Measurements from ENCODE around the gene TRIM54.
"Not testable (repeated sequence)": the region's sequence is repeated elsewhere in the genome, so short reads cannot be mapped to it uniquely, and the experiment has no call there.

Gene TRIM54

DNA sequence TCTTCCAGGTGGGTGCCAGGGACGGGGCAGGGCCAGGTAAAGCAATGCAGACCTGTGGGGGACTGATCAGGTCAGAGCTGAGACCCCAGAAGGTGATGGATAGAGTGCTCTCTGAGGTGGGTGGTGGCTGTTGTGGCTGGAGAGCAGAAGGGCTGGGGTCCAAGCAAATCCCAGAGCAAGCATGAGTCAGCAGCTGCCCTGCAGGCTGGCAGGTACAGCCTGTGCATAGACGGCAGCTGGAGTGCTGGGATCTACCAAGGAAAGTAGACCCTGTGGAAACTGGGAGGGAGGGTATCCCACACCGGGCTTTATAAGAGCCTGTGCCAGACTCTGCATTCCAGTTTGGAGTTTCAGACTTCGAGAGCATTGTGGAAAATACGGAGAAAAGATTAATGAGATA lies 663 bp downstream of the TRIM54 start:
- DNase-seq (ENCODE audit: low spot score): no peak

DNA sequence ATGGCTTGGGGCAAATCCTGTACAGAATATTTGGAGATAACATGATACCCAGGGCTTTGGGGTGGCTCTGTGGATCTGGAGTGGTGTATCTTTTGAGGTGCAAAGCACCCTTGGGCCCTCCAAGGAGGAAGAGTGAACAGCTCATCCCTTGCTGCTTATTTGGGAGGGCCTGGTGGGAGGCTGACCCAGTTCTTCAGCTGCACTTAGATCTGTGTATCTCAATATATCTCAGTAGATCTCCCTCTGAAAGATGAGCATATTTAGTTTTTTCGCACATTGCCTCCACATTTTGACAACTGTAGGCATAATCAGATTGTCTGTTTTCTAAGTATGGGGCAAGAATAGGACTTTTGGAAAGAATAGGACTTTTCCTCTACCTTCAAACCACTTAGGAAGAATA lies 2.8 kb downstream of the TRIM54 start:
- no peak for DNase-seq (ENCODE audit: low spot score)

DNA sequence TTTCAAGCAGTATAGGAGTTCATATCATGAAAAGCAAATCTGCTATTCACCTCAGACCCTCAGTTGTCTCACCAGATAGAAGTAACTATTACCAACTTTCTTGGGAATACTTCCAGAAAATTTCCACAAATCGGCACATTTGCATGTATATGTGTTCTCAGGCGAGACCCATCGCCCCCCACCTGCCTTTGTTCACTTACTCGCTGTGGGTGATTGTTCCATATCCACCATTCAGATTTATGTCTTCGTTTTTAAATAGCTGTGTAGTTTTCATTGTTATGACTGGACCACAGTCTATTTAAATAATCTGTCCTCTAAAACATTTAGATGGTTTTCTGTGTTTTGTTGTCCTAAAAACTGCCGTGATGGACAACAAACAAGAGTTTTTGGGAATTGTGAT lies 3.3 kb downstream of the TRIM54 start:
- DNase-seq (ENCODE audit: low spot score): no peak

DNA sequence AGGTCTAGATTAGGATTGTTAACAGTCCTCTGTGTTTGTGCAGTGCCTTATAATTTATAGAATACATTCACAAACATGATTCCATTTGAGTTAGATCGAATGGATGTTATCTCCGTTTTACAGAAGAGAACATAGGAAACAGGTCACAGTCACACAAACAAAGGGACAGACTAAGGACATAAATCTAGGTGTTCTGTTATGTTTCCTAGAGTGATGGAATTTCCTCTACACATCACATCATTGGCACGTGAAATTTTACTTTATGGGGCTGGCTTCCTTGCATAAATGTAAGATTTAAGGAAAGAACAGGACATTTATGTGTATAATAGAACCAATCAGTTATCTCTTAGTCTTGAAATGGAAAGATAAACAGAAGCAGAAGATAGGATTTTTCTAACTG lies 6.4 kb downstream of the TRIM54 start:
- DNase-seq (ENCODE audit: low spot score): no peak

DNA sequence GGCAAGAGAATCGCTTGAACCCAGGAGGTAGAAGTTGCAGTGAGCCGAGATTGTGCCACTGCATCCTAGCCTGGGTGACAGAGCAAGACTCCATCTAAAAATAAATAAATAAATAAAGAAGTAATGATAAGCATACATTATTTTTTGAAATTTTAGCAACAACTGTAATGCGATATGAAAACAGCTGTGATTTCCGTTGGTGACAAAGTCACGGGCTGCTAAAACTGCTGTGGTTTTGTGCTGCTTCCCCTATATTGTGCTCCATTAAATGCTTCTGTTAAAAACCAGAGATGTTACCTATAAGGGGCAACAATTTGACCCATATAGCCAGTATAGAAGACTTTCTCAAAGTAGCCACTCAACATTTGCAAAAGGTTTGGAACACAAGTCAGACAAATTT lies 8.3 kb downstream of the TRIM54 start:
- DNase-seq (ENCODE audit: low spot score): peak; percentile 56

DNA sequence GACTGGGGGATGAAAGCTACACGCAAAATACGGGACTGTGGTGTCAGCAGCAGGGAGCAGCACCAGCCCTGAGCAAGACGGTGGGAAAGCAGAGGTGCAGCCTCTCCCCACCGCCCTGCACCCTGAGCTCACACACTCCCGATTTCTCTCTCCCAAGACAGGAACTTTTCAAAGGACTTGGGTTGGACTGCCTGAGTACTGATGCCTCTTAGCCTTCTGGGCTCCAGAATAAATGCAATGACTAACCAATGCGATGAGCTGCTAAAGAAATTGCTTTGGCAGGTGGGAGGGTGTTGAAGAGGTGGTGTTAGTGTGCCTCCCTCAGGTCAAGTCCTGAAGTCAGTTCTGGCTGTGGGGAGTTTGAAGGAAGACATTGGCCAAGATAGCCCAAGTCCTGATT lies 9.6 kb downstream of the TRIM54 start:
- peak; percentile 43 for DNase-seq (ENCODE audit: low spot score)

DNA sequence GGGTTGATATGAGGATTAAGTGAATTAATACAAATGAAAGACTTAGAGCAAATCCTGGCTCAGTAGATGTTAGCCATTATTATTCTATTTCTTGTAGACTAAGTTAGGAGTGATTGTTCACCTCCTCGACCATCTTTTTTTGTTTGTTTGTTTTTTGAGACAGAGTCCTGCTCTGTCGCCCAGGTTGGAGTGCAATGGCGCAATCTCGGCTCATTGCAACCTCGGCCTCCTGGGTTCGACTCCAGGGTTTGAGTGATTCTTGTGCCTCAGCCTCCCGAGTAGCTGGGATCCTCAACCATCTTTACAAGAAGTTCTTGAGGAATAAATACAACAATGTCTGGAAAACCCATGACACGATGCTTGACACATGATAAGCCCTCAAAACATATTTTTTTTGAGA lies 12.7 kb downstream of the TRIM54 start:
- no peak for DNase-seq (ENCODE audit: low spot score)

DNA sequence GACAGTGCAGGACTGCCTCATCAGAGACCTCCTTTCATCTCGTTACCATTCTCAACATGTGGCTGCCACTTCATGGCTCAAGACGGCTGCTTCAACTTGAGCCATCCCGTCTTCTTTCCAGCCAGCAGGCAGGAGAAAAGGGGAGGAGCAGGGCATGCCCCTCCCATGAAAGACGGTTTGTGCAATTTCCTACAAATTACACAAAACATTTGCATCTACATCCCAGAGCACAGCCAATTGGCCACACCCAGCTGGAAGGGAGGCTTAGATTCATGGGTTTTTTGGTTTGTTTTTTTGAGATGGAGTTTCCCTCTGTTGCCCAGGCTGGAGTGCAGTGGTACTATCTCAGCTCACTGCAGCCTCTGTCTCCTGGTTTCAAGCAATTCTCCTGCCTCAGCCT lies 14.3 kb downstream of the TRIM54 start:
- no peak for DNase-seq (ENCODE audit: low spot score)

DNA sequence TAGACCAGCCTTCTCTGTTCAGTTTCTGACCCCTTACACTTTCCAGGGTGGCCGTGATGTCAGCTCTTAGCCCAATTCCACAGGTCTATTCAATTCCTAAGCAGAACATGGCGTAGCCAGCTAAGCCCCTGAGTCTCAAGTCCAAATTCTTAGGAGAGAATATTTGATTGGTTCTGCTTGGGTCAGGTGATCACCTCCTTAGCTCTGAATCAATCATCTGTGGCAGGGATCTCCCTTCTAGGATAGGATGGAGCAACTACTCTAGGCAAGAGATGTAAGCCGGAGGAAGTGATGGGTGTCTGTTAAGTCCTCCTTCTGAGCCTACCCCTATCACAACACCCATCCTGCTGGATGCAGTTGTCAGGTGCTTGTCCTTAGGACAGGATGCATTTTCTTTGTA lies 15.0 kb downstream of the TRIM54 start:
- DNase-seq (ENCODE audit: low spot score): no peak

DNA sequence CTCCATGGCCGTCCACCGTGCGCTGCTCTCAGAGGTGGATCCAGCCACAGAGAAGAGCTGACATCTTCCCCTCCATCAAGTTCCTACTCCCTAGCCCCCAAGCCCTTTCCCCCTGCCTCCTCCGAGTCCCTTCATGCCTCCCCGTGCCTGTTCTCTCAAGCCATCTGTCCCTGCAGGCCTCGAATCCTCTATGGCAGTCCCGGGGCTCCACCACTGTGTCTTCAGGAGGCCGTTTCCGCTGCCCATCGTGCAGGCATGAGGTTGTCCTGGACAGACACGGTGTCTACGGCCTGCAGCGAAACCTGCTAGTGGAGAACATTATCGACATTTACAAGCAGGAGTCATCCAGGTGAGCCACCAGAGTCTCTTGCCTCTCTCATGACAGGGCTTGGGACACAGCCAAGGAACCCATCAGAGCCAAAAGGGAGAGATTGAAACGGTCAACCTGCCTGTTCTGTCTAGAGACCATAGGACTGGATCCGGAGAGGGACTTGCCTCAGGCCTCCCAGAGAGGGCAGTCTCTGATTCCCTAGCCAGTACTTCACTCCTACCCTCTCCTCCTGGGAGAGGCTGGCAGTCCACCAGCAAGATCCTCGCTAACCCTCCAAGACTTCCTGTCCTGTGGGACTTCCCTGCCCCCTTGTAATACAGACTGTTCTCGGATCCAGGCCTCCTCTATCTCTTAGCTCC lies 16.3 kb downstream of the TRIM54 start:
- no peak for DNase-seq (ENCODE audit: low spot score)

DNA sequence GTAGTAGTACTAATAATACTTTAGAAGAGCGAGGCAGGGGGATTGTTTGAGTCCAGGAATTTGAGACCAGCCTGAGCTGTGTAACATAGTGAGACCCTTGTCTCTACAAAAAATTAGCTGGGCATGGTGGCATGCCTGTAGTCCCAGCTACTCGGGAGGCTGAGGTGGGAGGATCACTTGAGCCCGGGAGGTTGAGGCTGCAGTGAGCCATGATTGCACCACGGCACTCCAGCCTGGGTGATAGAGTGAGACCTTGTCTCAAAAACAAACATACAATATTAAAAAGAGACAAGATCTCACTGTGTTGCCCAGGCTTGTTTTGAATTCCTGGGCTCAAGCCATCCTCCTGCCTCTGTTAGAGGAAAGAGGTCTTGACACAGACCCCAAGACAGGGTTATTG lies 18.4 kb downstream of the TRIM54 start:
- DNase-seq (ENCODE audit: low spot score): not testable (repeated sequence)

DNA sequence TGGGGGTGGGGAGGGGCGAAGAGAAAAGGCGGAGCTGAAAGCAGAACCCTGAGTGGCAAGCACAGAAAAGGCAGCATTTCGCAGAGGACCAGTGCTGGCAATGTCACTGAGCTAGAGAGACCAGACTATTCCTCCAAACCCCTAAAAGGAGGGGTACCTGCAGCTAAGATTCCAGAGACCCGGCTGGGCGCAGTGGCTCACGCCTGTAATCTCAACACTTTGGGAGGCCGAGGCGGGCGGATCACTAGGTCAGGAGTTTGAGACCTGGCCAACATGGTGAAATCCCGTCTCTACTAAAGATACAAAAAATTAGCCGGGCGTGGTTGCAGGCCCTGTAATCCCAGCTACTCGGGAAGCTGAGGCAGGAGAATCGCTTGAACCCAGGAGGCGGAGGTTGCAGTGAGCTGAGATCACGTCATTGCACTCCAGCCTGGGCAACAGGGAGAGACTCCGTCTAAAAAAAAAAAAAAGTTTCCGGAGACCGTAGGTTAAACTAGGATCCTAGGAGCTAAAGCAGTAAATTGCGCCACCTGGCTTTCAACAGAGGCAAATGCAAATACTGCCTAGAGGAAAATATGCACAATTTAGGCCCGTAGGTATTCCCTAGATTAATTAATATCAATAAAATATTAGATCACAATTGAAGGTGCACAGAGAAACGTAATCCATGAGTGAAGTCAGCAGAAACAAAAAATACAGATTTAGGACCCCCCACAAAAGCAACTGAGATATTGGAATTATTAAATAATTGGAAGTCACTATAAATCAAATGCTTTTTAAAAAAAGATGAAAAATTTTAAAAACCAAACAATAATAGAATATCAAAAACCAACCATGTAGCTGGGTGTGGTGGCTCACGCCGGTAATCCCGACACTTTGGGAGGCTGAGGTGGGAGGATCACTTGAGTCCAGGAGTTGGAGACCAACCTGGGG lies 21.1 kb downstream of the TRIM54 start:
- peak; percentile 77 for DNase-seq (ENCODE audit: low spot score)

DNA sequence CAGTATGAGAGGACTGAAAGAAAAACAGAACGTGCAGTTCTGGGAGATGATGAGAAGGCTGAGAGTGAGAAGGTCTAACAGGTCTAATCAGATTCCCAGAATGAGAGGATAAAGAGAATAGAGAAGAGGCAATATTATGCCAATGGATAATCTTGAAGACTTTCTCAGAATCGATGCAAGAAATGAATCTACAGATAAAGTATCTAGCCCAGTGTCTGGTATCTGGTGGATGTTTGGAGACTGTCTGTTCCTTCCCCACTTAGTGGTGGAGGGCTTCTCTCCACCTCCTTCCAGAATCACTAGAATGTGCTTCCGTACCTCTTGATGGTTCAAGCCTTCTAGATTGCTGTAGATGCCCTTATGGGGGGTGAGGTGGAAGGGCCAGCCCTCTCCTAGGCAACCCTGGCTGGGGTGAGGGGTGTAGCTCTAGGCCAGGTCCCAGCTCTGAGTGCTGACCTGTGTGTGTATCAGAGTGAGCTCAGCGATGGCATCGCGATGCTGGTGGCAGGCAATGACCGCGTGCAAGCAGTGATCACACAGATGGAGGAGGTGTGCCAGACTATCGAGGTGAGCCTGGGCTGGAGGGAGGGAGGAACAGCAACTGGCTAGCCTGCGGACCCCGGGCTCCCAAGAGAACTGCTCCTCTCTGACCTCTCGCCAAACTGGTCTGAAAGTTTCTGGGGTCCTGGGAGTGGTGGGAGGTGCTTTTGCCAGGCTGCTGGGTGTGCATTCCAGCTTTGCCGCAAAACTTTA lies 22.4 kb downstream of the TRIM54 start:
- no peak for DNase-seq (ENCODE audit: low spot score)

DNA sequence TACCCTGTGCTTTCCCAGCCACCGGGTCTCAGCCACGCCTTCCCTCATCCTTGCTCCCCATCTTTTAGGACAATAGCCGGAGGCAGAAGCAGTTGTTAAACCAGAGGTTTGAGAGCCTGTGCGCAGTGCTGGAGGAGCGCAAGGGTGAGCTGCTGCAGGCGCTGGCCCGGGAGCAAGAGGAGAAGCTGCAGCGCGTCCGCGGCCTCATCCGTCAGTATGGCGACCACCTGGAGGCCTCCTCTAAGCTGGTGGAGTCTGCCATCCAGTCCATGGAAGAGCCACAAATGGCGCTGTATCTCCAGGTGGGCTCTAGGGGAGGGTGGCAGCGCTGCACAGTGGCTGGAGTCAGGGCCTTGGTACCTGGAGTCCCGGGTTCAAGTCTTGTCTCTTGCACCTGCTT lies 23.3 kb downstream of the TRIM54 start:
- no peak for DNase-seq (ENCODE audit: low spot score)

DNA sequence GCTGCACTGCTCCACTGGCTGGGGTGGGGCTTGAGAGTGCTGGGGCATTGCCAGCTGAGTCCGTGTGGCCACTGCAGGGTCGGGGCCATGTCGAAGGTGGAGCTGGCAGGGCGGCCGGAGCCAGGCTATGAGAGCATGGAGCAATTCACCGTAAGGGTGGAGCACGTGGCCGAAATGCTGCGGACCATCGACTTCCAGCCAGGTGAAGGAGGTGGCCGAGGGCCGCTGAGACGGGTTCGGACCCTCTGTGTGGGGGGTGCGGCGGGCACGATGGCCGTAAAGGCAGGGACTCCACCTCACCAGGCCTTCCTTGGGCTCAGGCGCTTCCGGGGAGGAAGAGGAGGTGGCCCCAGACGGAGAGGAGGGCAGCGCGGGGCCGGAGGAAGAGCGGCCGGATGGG lies 23.9 kb downstream of the TRIM54 start:
- DNase-seq (ENCODE audit: low spot score): no peak

DNA sequence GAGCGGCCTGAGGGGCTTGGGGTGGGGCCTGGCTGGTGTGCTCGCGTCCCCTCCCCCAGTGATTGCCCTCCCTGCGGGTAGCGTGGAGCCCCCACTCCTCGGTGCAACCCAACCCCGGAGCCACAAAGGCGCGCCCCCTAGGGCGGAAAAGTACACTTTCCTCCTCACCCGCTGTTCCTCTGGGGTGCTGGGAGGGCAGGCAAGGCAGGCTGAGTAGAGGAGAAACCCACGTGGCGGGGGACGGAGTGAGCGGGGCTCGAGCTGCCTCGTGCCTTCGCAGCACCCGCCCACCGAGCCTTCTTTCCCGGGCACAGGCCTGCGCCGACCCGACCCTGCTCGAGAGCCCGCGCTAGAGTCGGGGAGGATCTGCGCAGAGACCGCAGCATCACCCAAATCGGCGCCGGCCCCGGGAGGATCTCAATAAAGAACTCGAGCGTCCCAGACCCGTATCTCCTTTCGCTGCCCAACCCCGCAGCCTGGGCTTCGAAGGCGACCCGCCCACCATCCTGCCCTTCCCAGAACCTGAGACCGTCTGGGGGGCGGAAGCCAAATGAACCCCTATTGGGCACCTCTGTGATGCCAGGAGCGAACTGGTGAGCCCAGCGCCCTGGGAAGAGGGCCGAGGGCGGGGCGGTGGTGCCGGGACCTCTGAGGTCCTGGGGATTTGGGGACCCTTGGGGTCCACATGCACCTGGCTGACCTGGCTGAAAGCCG lies 24.5 kb downstream of the TRIM54 start:
- no peak for DNase-seq (ENCODE audit: low spot score)

DNA sequence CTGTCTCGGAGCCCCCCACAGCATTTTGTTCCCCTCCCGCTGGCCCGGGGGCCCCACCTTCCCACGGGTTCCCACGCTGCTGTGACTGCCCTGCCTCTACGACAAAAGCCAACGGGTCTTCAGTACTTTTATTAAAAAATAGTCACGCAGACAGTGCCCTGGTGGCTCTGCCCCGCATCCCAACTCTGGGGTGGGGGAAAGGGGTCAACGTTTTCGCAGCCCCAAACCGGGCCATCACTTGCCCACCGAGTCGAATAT lies 25.0 kb downstream of the TRIM54 start:
- DNase-seq (ENCODE audit: low spot score): no peak

DNA sequence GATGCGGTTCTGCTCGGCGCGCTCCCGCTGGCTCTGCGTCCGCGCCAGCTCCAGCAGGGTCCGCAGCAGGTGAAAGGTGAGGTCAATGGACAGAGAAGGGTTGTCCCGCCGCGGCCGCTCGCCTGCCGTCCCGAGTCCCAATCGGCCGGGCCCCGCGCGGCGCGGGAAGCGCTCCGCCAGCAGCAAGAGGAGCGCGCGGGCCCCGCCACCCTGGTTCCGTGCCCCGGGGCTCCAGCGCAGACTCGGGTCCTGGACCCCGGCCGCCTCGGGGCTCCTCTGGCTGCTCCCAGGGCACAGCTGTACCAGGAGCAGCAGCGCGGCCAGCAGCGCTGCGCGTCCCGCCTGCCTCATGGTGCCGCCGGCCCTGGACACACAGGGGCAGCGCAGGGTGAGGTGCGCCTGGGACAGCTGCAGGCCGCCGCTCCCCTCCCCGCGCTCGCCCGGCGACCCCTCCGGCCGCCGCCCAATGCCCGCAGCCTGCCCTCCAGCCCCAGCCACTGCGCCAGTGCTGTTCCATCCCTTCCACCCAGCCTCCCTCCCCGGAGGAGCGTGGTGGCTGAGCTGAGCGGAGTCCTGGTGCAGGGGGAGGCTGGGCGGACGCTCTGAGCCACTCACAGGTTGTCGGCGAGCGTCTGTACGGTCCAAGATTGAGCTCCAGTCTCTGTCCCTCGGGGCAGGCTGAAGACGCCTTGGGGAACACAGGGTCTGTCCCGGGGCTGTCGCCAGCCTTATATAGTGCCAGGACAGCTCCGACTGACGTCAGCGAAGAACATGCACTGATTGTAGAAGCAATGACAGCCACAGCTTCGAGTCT lies 25.5 kb downstream of the TRIM54 start:
- DNase-seq (ENCODE audit: low spot score): no peak

DNA sequence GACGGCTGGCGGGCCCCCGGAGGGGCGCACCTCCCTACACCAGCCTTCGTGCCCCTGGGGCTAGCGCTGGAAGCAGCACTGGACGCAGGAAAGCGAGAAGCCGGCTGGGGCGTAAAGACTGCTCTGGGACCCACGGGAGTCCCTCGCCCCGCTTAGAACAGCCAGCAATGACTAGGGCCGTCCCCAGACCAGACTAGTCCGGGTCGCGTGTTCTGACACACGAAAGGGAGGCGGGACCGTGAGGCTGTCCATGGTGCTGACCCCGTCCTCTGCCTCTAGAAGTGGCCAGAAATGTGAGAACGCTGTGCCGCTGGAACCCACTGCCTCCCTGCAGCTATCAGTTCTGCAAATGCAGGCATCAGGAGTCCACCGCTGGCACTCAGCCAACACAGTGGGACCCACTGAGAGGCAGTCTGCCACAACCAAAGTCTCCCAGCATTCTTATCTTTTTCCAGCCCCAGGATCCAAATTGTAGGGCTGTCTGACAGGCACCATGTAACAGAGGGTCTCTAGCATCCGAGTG lies 26.2 kb downstream of the TRIM54 start, which contains the start of gene UCN:
Gene UCN (minus strand): TSS at position 87 of the 523 bp plus-strand sequence. CDS start 550 bp downstream, outside the sequence.
- DNase-seq (ENCODE audit: low spot score): no peak

DNA sequence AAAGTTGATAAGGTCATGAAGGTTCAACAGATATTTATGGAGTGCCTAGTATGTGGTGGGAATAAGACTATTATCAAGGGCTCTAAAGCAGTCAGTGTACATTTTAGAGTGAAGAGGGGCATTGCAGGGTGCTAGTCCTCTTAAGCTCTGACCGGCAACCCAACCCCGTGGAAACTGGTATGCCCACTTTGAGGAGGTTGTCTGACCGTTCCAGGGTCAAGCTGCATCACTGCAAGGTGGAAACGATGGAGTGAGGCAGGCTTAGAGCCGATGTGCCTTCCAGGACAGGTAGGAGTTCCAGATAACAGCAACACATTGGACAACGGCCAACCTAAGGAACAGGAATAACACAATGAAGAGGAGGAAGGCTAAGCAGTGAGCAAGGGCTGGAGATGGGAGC lies 27.4 kb downstream of the TRIM54 start:
- no peak for DNase-seq (ENCODE audit: low spot score)

DNA sequence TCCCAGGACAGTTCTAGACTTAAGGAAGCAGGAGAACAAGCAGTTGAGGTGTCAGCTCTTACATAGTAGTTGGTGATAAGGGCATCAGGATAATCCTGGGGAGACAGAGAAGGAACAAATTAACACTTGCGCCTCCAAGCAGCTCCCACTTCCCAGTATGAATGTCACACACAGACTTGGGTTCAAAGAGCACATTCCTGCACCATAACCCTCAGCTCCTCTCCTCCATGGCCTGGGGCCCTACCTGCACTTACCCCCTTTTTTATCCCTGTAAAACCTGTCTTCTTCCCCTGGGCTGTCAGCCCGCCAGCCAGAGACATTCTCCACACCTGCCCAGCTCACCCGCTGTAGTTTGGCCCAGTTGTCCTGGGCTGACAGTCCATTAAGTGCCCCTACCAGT lies 29.9 kb downstream of the TRIM54 start:
- no peak for DNase-seq (ENCODE audit: low spot score)

Data from NAMALWA (cell line).